A673 (cell line): ENCODE measurements around the gene BMPR1B.

Experiments used
- EZH2 ChIP-seq: fragments of 200-600 bp; sonication (generic); IDR thresholded peaks from 2 replicates; pipeline ENCODE4 v1.6.1; 2017; ENCODE audit warnings: borderline replicate concordance, low read depth, mild to moderate bottlenecking, mixed read lengths, antibody characterized with exemption, low read length; ENCODE audit not compliant: poor library complexity, severe bottlenecking
- TF ChIP-seq, protein P1 (sequence below): fragments of 300-800, 200-600 bp; sonication (generic); conservative IDR thresholded peaks from 2 replicates; pipeline ENCODE4 v1.5.1; 2017; ENCODE audit warnings: low read depth, mild to moderate bottlenecking, antibody characterized with exemption, low read length, moderate library complexity, mixed read lengths

DNA sequence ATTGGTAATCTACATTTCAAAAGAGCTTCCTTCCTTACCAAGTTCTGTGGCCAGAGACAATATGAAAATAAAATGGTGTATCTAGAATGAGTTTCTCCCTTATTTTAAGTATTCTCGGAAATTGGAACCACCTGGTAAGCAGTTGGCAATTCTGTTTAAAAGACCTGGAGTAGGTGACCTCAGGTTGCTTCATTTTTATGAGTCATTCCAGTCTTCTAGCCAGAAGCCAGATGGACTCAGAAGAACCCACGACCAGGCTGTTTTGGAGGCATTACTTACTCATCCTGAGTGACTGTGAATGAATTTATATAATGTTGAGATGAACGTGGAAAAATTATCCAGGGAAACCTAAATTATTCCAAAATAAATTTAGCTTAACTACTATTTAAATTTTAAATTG lies 9.1 kb downstream of the BMPR1B start:
- TF ChIP-seq, protein P1, sequence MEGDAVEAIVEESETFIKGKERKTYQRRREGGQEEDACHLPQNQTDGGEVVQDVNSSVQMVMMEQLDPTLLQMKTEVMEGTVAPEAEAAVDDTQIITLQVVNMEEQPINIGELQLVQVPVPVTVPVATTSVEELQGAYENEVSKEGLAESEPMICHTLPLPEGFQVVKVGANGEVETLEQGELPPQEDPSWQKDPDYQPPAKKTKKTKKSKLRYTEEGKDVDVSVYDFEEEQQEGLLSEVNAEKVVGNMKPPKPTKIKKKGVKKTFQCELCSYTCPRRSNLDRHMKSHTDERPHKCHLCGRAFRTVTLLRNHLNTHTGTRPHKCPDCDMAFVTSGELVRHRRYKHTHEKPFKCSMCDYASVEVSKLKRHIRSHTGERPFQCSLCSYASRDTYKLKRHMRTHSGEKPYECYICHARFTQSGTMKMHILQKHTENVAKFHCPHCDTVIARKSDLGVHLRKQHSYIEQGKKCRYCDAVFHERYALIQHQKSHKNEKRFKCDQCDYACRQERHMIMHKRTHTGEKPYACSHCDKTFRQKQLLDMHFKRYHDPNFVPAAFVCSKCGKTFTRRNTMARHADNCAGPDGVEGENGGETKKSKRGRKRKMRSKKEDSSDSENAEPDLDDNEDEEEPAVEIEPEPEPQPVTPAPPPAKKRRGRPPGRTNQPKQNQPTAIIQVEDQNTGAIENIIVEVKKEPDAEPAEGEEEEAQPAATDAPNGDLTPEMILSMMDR: no peak
- no peak for TF ChIP-seq EZH2
